Subcutaneous abdominal adipose tissue (tissue), 5 donors: ENCODE results near the gene CCNF.
"Not testable (repeated sequence)": the region's sequence is repeated elsewhere in the genome, so short reads cannot be mapped to it uniquely, and the experiment has no call there.

Experiments
- H3K27ac ChIP-seq: one replicate; pipeline ENCODE4 v1.7.0; 2013; ENCODE audit warnings: low read depth, mild to moderate bottlenecking, inconsistent platforms, low read length, moderate library complexity
- H3K27me3 ChIP-seq, 5 donors: one replicate each; pipeline ENCODE4 v1.7.0; 2013; ENCODE audit warnings: low read length in 5 of 5, inconsistent platforms in 1 of 5; ENCODE audit not compliant: control insufficient read depth in 5 of 5, insufficient read depth in 4 of 5
- H3K36me3 ChIP-seq, 5 donors: one replicate each; pipeline ENCODE4 v1.7.0; 2013; ENCODE audit warnings: low read length in 5 of 5; ENCODE audit not compliant: control insufficient read depth in 5 of 5, insufficient read depth in 5 of 5
- H3K4me1 ChIP-seq, 5 donors: one replicate each; pipeline ENCODE4 v1.7.0; 2013; ENCODE audit warnings: low read length in 5 of 5, mild to moderate bottlenecking in 3 of 5, moderate library complexity in 1 of 5; ENCODE audit not compliant: control insufficient read depth in 5 of 5, insufficient read depth in 5 of 5
- H3K4me3 ChIP-seq, 5 donors: one replicate each; pipeline ENCODE4 v1.7.0; 2013; ENCODE audit warnings: low read length in 5 of 5, low read depth in 1 of 5
- H3K9ac ChIP-seq, 5 donors: one replicate each; pipeline ENCODE4 v1.7.0; 2013; ENCODE audit warnings: low read length in 5 of 5, mild to moderate bottlenecking in 4 of 5, moderate library complexity in 3 of 5
- H3K9me3 ChIP-seq, 5 donors: one replicate each; pipeline ENCODE4 v1.7.0; 2013; ENCODE audit warnings: low read length in 5 of 5; ENCODE audit not compliant: control insufficient read depth in 5 of 5
- donor health status: healthy.
- donor health status: healthy.
- donor health status: healthy.
- donor health status: healthy.
- donor health status: healthy.

Gene CCNF

GRCh38 chr16:2427526-2427925 is 1.7 kb upstream of the CCNF start:
- H3K27me3 ChIP-seq = no peaks in the 10 kb centered on the region
- peaks cover 0 to 5% (median 4%) of the 10 kb centered on the region in 5 donors for H3K36me3 ChIP-seq
- H3K4me3 ChIP-seq = no peak overlapping the region
- peaks cover 2 to 28% (median 19%) of the 10 kb centered on the region in 5 donors for H3K4me1 ChIP-seq
- no peaks in the 10 kb centered on the region for H3K9me3 ChIP-seq
- H3K27ac ChIP-seq = no peak overlapping the region
- no peak overlapping the region for H3K9ac ChIP-seq

- H3K36me3 ChIP-seq = peaks cover 0 to 11% (median 10%) of the 10 kb centered on the region in 5 donors
- H3K4me1 ChIP-seq = peaks cover 2 to 25% (median 19%) of the 10 kb centered on the region in 5 donors
- H3K27ac ChIP-seq = no peak overlapping the region
- H3K27me3 ChIP-seq = no peaks in the 10 kb centered on the region
- H3K9ac ChIP-seq = peak overlapping the region in 4 of 5 donors; percentile 66 to 76 (median 69)
- peak overlapping the region in 4 of 5 donors; percentile 76 to 85 (median 80) for H3K4me3 ChIP-seq
- H3K9me3 ChIP-seq = peaks cover 0 to 2% (median 0%) of the 10 kb centered on the region in 5 donors
Observed at GRCh38 chr16:2428051-2428783, 1.0 kb upstream of the CCNF start.

- Histone ChIP-seq H3K27me3 (no peaks in the 10 kb centered on the region), H3K36me3 (peaks cover 0 to 14% (median 11%) of the 10 kb centered on the region in 5 donors), H3K4me3 (peak overlapping the region in 4 of 5 donors; percentile 76 to 85 (median 80)), H3K9me3 (peaks cover 0 to 2% (median 0%) of the 10 kb centered on the region in 5 donors), H3K4me1 (peaks cover 2 to 25% (median 19%) of the 10 kb centered on the region in 5 donors), H3K27ac (no peak overlapping the region), H3K9ac (peak overlapping the region in 4 of 5 donors; percentile 66 to 76 (median 69))
Observed at GRCh38 chr16:2428784-2429033, 538 bp upstream of the CCNF start.

GRCh38 chr16:2429771-2430663 is 770 bp downstream of the CCNF start:
- peak overlapping the region; percentile 64 to 77 (median 72) for H3K4me3 ChIP-seq
- no peaks in the 10 kb centered on the region for H3K27me3 ChIP-seq
- H3K36me3 ChIP-seq = peaks cover 0 to 16% (median 11%) of the 10 kb centered on the region in 5 donors
- peak overlapping the region; percentile 16 for H3K27ac ChIP-seq
- peaks cover 0 to 2% (median 0%) of the 10 kb centered on the region in 5 donors for H3K9me3 ChIP-seq
- peaks cover 2 to 25% (median 19%) of the 10 kb centered on the region in 5 donors for H3K4me1 ChIP-seq
- H3K9ac ChIP-seq = peak overlapping the region in 4 of 5 donors; percentile 49 to 79 (median 62)

- peaks cover 0 to 2% (median 0%) of the 10 kb centered on the region in 5 donors for H3K9me3 ChIP-seq
- H3K27me3 ChIP-seq = no peaks in the 10 kb centered on the region
- H3K9ac ChIP-seq = no peak overlapping the region
- no peak overlapping the region for H3K27ac ChIP-seq
- peaks cover 2 to 25% (median 19%) of the 10 kb centered on the region in 5 donors for H3K4me1 ChIP-seq
- H3K36me3 ChIP-seq = peaks cover 0 to 32% (median 27%) of the 10 kb centered on the region in 5 donors
- H3K4me3 ChIP-seq = no peak overlapping the region
Observed at GRCh38 chr16:2432286-2432685, 3.0 kb downstream of the CCNF start.

- H3K27ac ChIP-seq = no peak overlapping the region
- H3K9ac ChIP-seq = no peak overlapping the region
- H3K9me3 ChIP-seq = peaks cover 0 to 2% (median 0%) of the 10 kb centered on the region in 5 donors
- no peak overlapping the region for H3K4me3 ChIP-seq
- H3K36me3 ChIP-seq = peaks cover 0 to 34% (median 32%) of the 10 kb centered on the region in 5 donors
- no peaks in the 10 kb centered on the region for H3K27me3 ChIP-seq
- peaks cover 2 to 25% (median 19%) of the 10 kb centered on the region in 5 donors for H3K4me1 ChIP-seq
Observed at GRCh38 chr16:2432801-2433505, 3.7 kb downstream of the CCNF start.

- peaks cover 2 to 10% (median 4%) of the 10 kb centered on the region in 5 donors for H3K4me1 ChIP-seq
- H3K4me3 ChIP-seq, H3K27ac ChIP-seq, H3K9ac ChIP-seq, H3K9me3 ChIP-seq, H3K27me3 ChIP-seq: not testable (repeated sequence)
- H3K36me3 ChIP-seq = peaks cover 0 to 52% (median 44%) of the 10 kb centered on the region in 5 donors
Observed at GRCh38 chr16:2435236-2435635, 6.0 kb downstream of the CCNF start.

- Histone ChIP-seq H3K27ac (no peak overlapping the region), H3K9me3 (peaks cover 0 to 2% (median 0%) of the 10 kb centered on the region in 5 donors), H3K4me3 (no peak overlapping the region), H3K4me1 (peaks cover 0 to 1% (median 0%) of the 10 kb centered on the region in 5 donors), H3K9ac (no peak overlapping the region), H3K36me3 (peaks cover 0 to 52% (median 44%) of the 10 kb centered on the region in 5 donors), H3K27me3 (no peaks in the 10 kb centered on the region)
Observed at GRCh38 chr16:2436110-2436509, 6.9 kb downstream of the CCNF start.

GRCh38 chr16:2437032-2437790 is 8.0 kb downstream of the CCNF start:
- Histone ChIP-seq H3K36me3 (peaks cover 0 to 49% (median 43%) of the 10 kb centered on the region in 5 donors), H3K9ac (no peak overlapping the region), H3K4me3 (no peak overlapping the region), H3K27ac (no peak overlapping the region), H3K4me1 (no peaks in the 10 kb centered on the region), H3K27me3 (no peaks in the 10 kb centered on the region), H3K9me3 (peaks cover 0 to 2% (median 0%) of the 10 kb centered on the region in 5 donors)
